Measurements from ENCODE around the gene CEL. TPM values are rescaled to one million over a fixed set of nuclear protein-coding genes. Genes with fewer than 3 reads are reported as not detected.
"Not testable (repeated sequence)": the region's sequence is repeated elsewhere in the genome, so short reads cannot be mapped to it uniquely, and the experiment has no call there.

The CEL gene
- total RNA-seq (1 to 10 TPM; 1.1 to 1.2 TPM), polyA plus RNA-seq (not detected)

GRCh38 chr9:133061764-133062145 lies at the start of gene CEL:
Gene CEL (plus strand): TSS chr9:133061981. CDS start chr9:133062003, 22 bp downstream.
- DNase-seq; H3K27ac ChIP-seq (ENCODE audit: low read depth, low read length); H3K9me3 ChIP-seq (ENCODE audit: low read length); H3K27me3 Mint-ChIP-seq; H3K9me3 Mint-ChIP-seq; H3K27me3 ChIP-seq (ENCODE audit: insufficient read depth, low read length, poor library complexity, severe bottlenecking); H3K4me3 Mint-ChIP-seq; CTCF ChIA-PET; H3K4me3 ChIP-seq (ENCODE audit: low read length); POLR2A ChIA-PET; H3K36me3 ChIP-seq (ENCODE audit: insufficient read depth, low read length): not testable (repeated sequence)
- Mint-ChIP-seq H3K4me1 (peaks cover 20 to 28% (median 23%) of the 10 kb centered on the region in 3 donors), H3K36me3 (peaks cover 0 to 19% (median 1%) of the 10 kb centered on the region in 3 donors), H3K27ac (peak within 1 kb of the TSS in 1 of 8 donors; percentile 77)
- H3K4me1 ChIP-seq (ENCODE audit: insufficient read depth, low read length), result peaks cover 35% of the 10 kb centered on the region

- Histone ChIP-seq H3K27ac (ENCODE audit: low read depth, low read length) (no peak overlapping the region), H3K9me3 (ENCODE audit: low read length) (no peaks in the 10 kb centered on the region), H3K27me3 (ENCODE audit: insufficient read depth, low read length, poor library complexity, severe bottlenecking) (no peaks in the 10 kb centered on the region), H3K36me3 (ENCODE audit: insufficient read depth, low read length) (no peaks in the 10 kb centered on the region), H3K4me1 (ENCODE audit: insufficient read depth, low read length) (no peaks in the 10 kb centered on the region), H3K4me3 (ENCODE audit: low read length) (no peak overlapping the region)
- ChIA-PET CTCF (interaction anchor here (1.4 kb wide), 1 partner anchor 7 kb away, joined by 6 read pairs; no protein-coding TSS in a partner anchor), POLR2A (no interaction called here)
- Mint-ChIP-seq H3K27ac (no peak overlapping the region), H3K36me3 (peaks cover 0 to 13% (median 1%) of the 10 kb centered on the region in 3 donors), H3K27me3 (peaks cover 6 to 25% of the 10 kb centered on the region in 2 donors), H3K4me1 (no peaks in the 10 kb centered on the region), H3K4me3 (no peak overlapping the region), H3K9me3 (peaks cover 4 to 14% (median 9%) of the 10 kb centered on the region in 5 donors)
- no peak for DNase-seq
Observed at GRCh38 chr9:133014696-133015095, 47.1 kb upstream of the CEL start.

GRCh38 chr9:133023117-133023890 lies 38.5 kb upstream of the CEL start:
- H3K4me1 ChIP-seq (ENCODE audit: insufficient read depth, low read length), result no peaks in the 10 kb centered on the region
- H3K27ac Mint-ChIP-seq, result no peak overlapping the region
- H3K27me3 Mint-ChIP-seq, result peaks cover 0 to 5% of the 10 kb centered on the region in 2 donors
- POLR2A ChIA-PET, result no interaction called here
- H3K9me3 Mint-ChIP-seq, result no peaks in the 10 kb centered on the region
- H3K36me3 Mint-ChIP-seq, result no peaks in the 10 kb centered on the region
- no peaks in the 10 kb centered on the region for H3K9me3 ChIP-seq (ENCODE audit: low read length)
- no peaks in the 10 kb centered on the region for H3K36me3 ChIP-seq (ENCODE audit: insufficient read depth, low read length)
- H3K4me3 Mint-ChIP-seq, result no peak overlapping the region
- H3K27me3 ChIP-seq (ENCODE audit: insufficient read depth, low read length, poor library complexity, severe bottlenecking), result no peaks in the 10 kb centered on the region
- DNase-seq, result peak in 2 of 5 donors; percentile 18 to 58
- H3K4me3 ChIP-seq (ENCODE audit: low read length), result no peak overlapping the region
- CTCF ChIA-PET, result interaction anchor here (1.0 to 2.8 kb wide), 10 partner anchors 9 to 350 kb away, joined by 3 to 33 read pairs (median 6); partner anchors contain the start of gene GTF3C5
- no peak overlapping the region for H3K27ac ChIP-seq (ENCODE audit: low read depth, low read length)
- H3K4me1 Mint-ChIP-seq, result peaks cover 10 to 17% (median 11%) of the 10 kb centered on the region in 3 donors

- H3K36me3 Mint-ChIP-seq, result peaks cover 0 to 11% (median 0%) of the 10 kb centered on the region in 3 donors
- peak overlapping the region in 2 of 7 donors; percentile 6 to 66 for H3K4me3 Mint-ChIP-seq
- Histone ChIP-seq H3K4me1 (ENCODE audit: insufficient read depth, low read length) (peaks cover 13% of the 10 kb centered on the region), H3K4me3 (ENCODE audit: low read length) (no peak overlapping the region), H3K27ac (ENCODE audit: low read depth, low read length) (no peak overlapping the region), H3K27me3 (ENCODE audit: insufficient read depth, low read length, poor library complexity, severe bottlenecking) (no peaks in the 10 kb centered on the region), H3K36me3 (ENCODE audit: insufficient read depth, low read length) (no peaks in the 10 kb centered on the region), H3K9me3 (ENCODE audit: low read length) (no peaks in the 10 kb centered on the region)
- H3K27ac Mint-ChIP-seq, result peak overlapping the region in 1 of 8 donors; percentile 60
- DNase-seq, result no peak
- POLR2A ChIA-PET, result interaction anchor here (0.6 kb wide), 1 partner anchor 356 kb away, joined by 6 read pairs; no protein-coding TSS in a partner anchor
- H3K27me3 Mint-ChIP-seq, result peaks cover 0 to 5% of the 10 kb centered on the region in 2 donors
- CTCF ChIA-PET, result no interaction called here
- no peaks in the 10 kb centered on the region for H3K9me3 Mint-ChIP-seq
- peaks cover 28 to 45% (median 28%) of the 10 kb centered on the region in 3 donors for H3K4me1 Mint-ChIP-seq
Observed at GRCh38 chr9:133026426-133026825, 35.4 kb upstream of the CEL start.

GRCh38 chr9:133027134-133027533 lies 34.6 kb upstream of the CEL start:
- Mint-ChIP-seq H3K4me1 (peaks cover 34 to 51% (median 34%) of the 10 kb centered on the region in 3 donors), H3K27ac (peak overlapping the region in 1 of 8 donors; percentile 47), H3K9me3 (no peaks in the 10 kb centered on the region), H3K27me3 (peaks cover 0 to 5% of the 10 kb centered on the region in 2 donors), H3K36me3 (peaks cover 0 to 12% (median 2%) of the 10 kb centered on the region in 3 donors), H3K4me3 (peak overlapping the region in 2 of 7 donors; percentile 68 to 94)
- no peak for DNase-seq
- H3K27ac ChIP-seq (ENCODE audit: low read depth, low read length), result no peak overlapping the region
- H3K27me3 ChIP-seq (ENCODE audit: insufficient read depth, low read length, poor library complexity, severe bottlenecking), result no peaks in the 10 kb centered on the region
- peaks cover 20% of the 10 kb centered on the region for H3K4me1 ChIP-seq (ENCODE audit: insufficient read depth, low read length)
- no peak overlapping the region for H3K4me3 ChIP-seq (ENCODE audit: low read length)
- ChIA-PET CTCF (interaction anchor here (2.3 kb wide), 1 partner anchor 117 kb away, joined by 10 read pairs; no protein-coding TSS in a partner anchor), POLR2A (no interaction called here)
- no peaks in the 10 kb centered on the region for H3K36me3 ChIP-seq (ENCODE audit: insufficient read depth, low read length)
- no peaks in the 10 kb centered on the region for H3K9me3 ChIP-seq (ENCODE audit: low read length)

GRCh38 chr9:133028221-133028620 lies 33.6 kb upstream of the CEL start:
- Histone ChIP-seq H3K4me1 (ENCODE audit: insufficient read depth, low read length) (peaks cover 21% of the 10 kb centered on the region), H3K27me3 (ENCODE audit: insufficient read depth, low read length, poor library complexity, severe bottlenecking) (no peaks in the 10 kb centered on the region), H3K9me3 (ENCODE audit: low read length) (no peaks in the 10 kb centered on the region), H3K4me3 (ENCODE audit: low read length) (no peak overlapping the region), H3K27ac (ENCODE audit: low read depth, low read length) (no peak overlapping the region), H3K36me3 (ENCODE audit: insufficient read depth, low read length) (no peaks in the 10 kb centered on the region)
- Mint-ChIP-seq H3K27ac (peak overlapping the region in 2 of 8 donors; percentile 19 to 45), H3K4me3 (peak overlapping the region; percentile 52 to 99 (median 94)), H3K36me3 (peaks cover 0 to 14% (median 3%) of the 10 kb centered on the region in 3 donors), H3K27me3 (peaks cover 0 to 1% of the 10 kb centered on the region in 2 donors), H3K4me1 (peaks cover 38 to 54% (median 40%) of the 10 kb centered on the region in 3 donors), H3K9me3 (no peaks in the 10 kb centered on the region)
- DNase-seq, result no peak
- POLR2A ChIA-PET, result no interaction called here
- CTCF ChIA-PET, result interaction anchor here (2.3 kb wide), 1 partner anchor 116 kb away, joined by 10 read pairs; no protein-coding TSS in a partner anchor

- H3K27ac Mint-ChIP-seq, result peak overlapping the region; percentile 95 to 100 (median 97)
- peaks cover 0 to 1% of the 10 kb centered on the region in 2 donors for H3K27me3 Mint-ChIP-seq
- Histone ChIP-seq H3K9me3 (ENCODE audit: low read length) (no peaks in the 10 kb centered on the region), H3K27ac (ENCODE audit: low read depth, low read length) (peak overlapping the region; percentile 87), H3K4me1 (ENCODE audit: insufficient read depth, low read length) (peaks cover 26% of the 10 kb centered on the region), H3K36me3 (ENCODE audit: insufficient read depth, low read length) (no peaks in the 10 kb centered on the region), H3K27me3 (ENCODE audit: insufficient read depth, low read length, poor library complexity, severe bottlenecking) (no peaks in the 10 kb centered on the region), H3K4me3 (ENCODE audit: low read length) (peak overlapping the region; percentile 72)
- POLR2A ChIA-PET, result interaction anchor here (0.6 to 2.0 kb wide), 10 partner anchors 11 to 796 kb away, joined by 3 to 20 read pairs (median 6); partner anchors contain the start of genes DDX31 and TSC1
- H3K36me3 Mint-ChIP-seq, result peaks cover 0 to 17% (median 3%) of the 10 kb centered on the region in 3 donors
- peak overlapping the region; percentile 94 to 99 (median 96) for H3K4me3 Mint-ChIP-seq
- CTCF ChIA-PET, result interaction anchor here (1.0 to 4.4 kb wide), 8 partner anchors 7 to 457 kb away, joined by 3 to 33 read pairs (median 7); no protein-coding TSS in a partner anchor
- H3K4me1 Mint-ChIP-seq, result peaks cover 47 to 70% (median 55%) of the 10 kb centered on the region in 3 donors
- H3K9me3 Mint-ChIP-seq, result no peaks in the 10 kb centered on the region
- DNase-seq, result no peak
Observed at GRCh38 chr9:133029994-133030316, 31.8 kb upstream of the CEL start.
